ENCODE results near the gene ARHGAP28. TPM values are rescaled to one million over a fixed set of nuclear protein-coding genes. Genes with fewer than 3 reads are reported as not detected.
A peak's percentile ranks its signal among the peaks of the same experiment; 100 is the strongest.
"Not testable (repeated sequence)": the region's sequence is repeated elsewhere in the genome, so short reads cannot be mapped to it uniquely, and the experiment has no call there.

ARHGAP28 gene
- total RNA-seq, 1 experiment from 2014 or later: not detected

- H3K36me3 Mint-ChIP-seq (ENCODE audit: insufficient read depth, unreplicated experiment): no peaks in the 10 kb centered on the region
- CTCF ChIA-PET: no interaction called here
- peaks cover 50% of the 10 kb centered on the region for H3K27me3 Mint-ChIP-seq (ENCODE audit: unreplicated experiment)
- no peak for TF ChIP-seq CTCF (IDR thresholded peaks at IDR 0.05; ENCODE audit: unreplicated experiment)
- no peaks in the 10 kb centered on the region for H3K4me1 Mint-ChIP-seq (ENCODE audit: low read depth, unreplicated experiment)
- intact Hi-C loops (cut with micrococcal nuclease; ENCODE audit: unreplicated experiment): no loop called here
- H3K27ac Mint-ChIP-seq (ENCODE audit: unreplicated experiment): no peak overlapping the region
- H3K9me3 Mint-ChIP-seq (ENCODE audit: low read depth, unreplicated experiment): no peaks in the 10 kb centered on the region
- no peak overlapping the region for H3K4me3 Mint-ChIP-seq (ENCODE audit: low read depth, unreplicated experiment)
- BruUV-seq (replicated peaks): no TSS peak
- DNase-seq: peak; percentile 25
Measured at GRCh38 chr18:6929370-6930102, 200.0 kb downstream of the ARHGAP28 start.

GRCh38 chr18:6934859-6935258 is 205.3 kb downstream of the ARHGAP28 start:
- Mint-ChIP-seq H3K9me3 (ENCODE audit: low read depth, unreplicated experiment) (no peaks in the 10 kb centered on the region), H3K27me3 (ENCODE audit: unreplicated experiment) (peaks cover 67% of the 10 kb centered on the region), H3K4me3 (ENCODE audit: low read depth, unreplicated experiment) (no peak overlapping the region), H3K27ac (ENCODE audit: unreplicated experiment) (no peak overlapping the region), H3K36me3 (ENCODE audit: insufficient read depth, unreplicated experiment) (peaks cover 5% of the 10 kb centered on the region), H3K4me1 (ENCODE audit: low read depth, unreplicated experiment) (peaks cover 8% of the 10 kb centered on the region)
- CTCF ChIA-PET: no interaction called here
- DNase-seq: no peak
- intact Hi-C loops (cut with micrococcal nuclease; ENCODE audit: unreplicated experiment): no loop called here
- no TSS peak for BruUV-seq (replicated peaks)
- TF ChIP-seq CTCF (IDR thresholded peaks at IDR 0.05; ENCODE audit: unreplicated experiment): no peak

GRCh38 chr18:6938003-6938402 is 208.5 kb downstream of the ARHGAP28 start:
- Mint-ChIP-seq H3K4me3 (ENCODE audit: low read depth, unreplicated experiment) (peak overlapping the region; percentile 53), H3K27ac (ENCODE audit: unreplicated experiment) (no peak overlapping the region), H3K36me3 (ENCODE audit: insufficient read depth, unreplicated experiment) (peaks cover 5% of the 10 kb centered on the region), H3K27me3 (ENCODE audit: unreplicated experiment) (peaks cover 63% of the 10 kb centered on the region), H3K9me3 (ENCODE audit: low read depth, unreplicated experiment) (no peaks in the 10 kb centered on the region), H3K4me1 (ENCODE audit: low read depth, unreplicated experiment) (peaks cover 8% of the 10 kb centered on the region)
- no peak for TF ChIP-seq CTCF (IDR thresholded peaks at IDR 0.05; ENCODE audit: unreplicated experiment)
- intact Hi-C loops (cut with micrococcal nuclease; ENCODE audit: unreplicated experiment): no loop called here
- CTCF ChIA-PET: interaction anchor here (0.8 kb wide), 1 partner anchor 301 kb away, joined by 4 read pairs; no protein-coding TSS in a partner anchor
- DNase-seq: no peak
- BruUV-seq (replicated peaks): no TSS peak

GRCh38 chr18:6938403-6938802 is 208.9 kb downstream of the ARHGAP28 start:
- H3K27ac Mint-ChIP-seq (ENCODE audit: unreplicated experiment); intact Hi-C loops (cut with micrococcal nuclease; ENCODE audit: unreplicated experiment); H3K4me3 Mint-ChIP-seq (ENCODE audit: low read depth, unreplicated experiment); H3K36me3 Mint-ChIP-seq (ENCODE audit: insufficient read depth, unreplicated experiment); DNase-seq; BruUV-seq (replicated peaks); H3K9me3 Mint-ChIP-seq (ENCODE audit: low read depth, unreplicated experiment); H3K4me1 Mint-ChIP-seq (ENCODE audit: low read depth, unreplicated experiment): not testable (repeated sequence)
- peaks cover 59% of the 10 kb centered on the region for H3K27me3 Mint-ChIP-seq (ENCODE audit: unreplicated experiment)
- CTCF ChIA-PET: interaction anchor here (0.8 kb wide), 1 partner anchor 302 kb away, joined by 4 read pairs; no protein-coding TSS in a partner anchor

- no peak overlapping the region for H3K27ac Mint-ChIP-seq (ENCODE audit: unreplicated experiment)
- DNase-seq: no peak
- intact Hi-C loops (cut with micrococcal nuclease; ENCODE audit: unreplicated experiment): no loop called here
- H3K27me3 Mint-ChIP-seq (ENCODE audit: unreplicated experiment): peaks cover 56% of the 10 kb centered on the region
- no peak overlapping the region for H3K4me3 Mint-ChIP-seq (ENCODE audit: low read depth, unreplicated experiment)
- no TSS peak for BruUV-seq (replicated peaks)
- no peak for TF ChIP-seq CTCF (IDR thresholded peaks at IDR 0.05; ENCODE audit: unreplicated experiment)
- peaks cover 8% of the 10 kb centered on the region for H3K4me1 Mint-ChIP-seq (ENCODE audit: low read depth, unreplicated experiment)
- no peaks in the 10 kb centered on the region for H3K9me3 Mint-ChIP-seq (ENCODE audit: low read depth, unreplicated experiment)
- peaks cover 5% of the 10 kb centered on the region for H3K36me3 Mint-ChIP-seq (ENCODE audit: insufficient read depth, unreplicated experiment)
- CTCF ChIA-PET: no interaction called here
Measured at GRCh38 chr18:6939972-6940371, 210.5 kb downstream of the ARHGAP28 start.

All from Calu3 (cell line).